Neutrophil (primary cell): ENCODE data around the gene DOHH.

ENCODE experiments used
- H3K27ac ChIP-seq: fragments of 200-600 bp; sonication (generic); 2 replicates; pipeline ENCODE4 v1.5.1; 2016; ENCODE audit warnings: mild to moderate bottlenecking, moderate library complexity
- H3K27me3 ChIP-seq: fragments of 200-600 bp; sonication (generic); 2 replicates; pipeline ENCODE4 v1.6.0; 2016; ENCODE audit warnings: mild to moderate bottlenecking
- H3K36me3 ChIP-seq: fragments of 200-600 bp; sonication (generic); 2 replicates; pipeline ENCODE4 v1.5.1; 2017
- H3K4me1 ChIP-seq, 2 experiments: fragments of 200-600 bp in 1 of 2; sonication (generic) in 1 of 2; 1 replicate in 1 of 2; 2 replicates in 1 of 2; pipeline versions ENCODE4 v1.5.1 to v1.6.1; 2013 to 2016; ENCODE audit warnings: low read depth in 1 of 2, low read length in 1 of 2, mild to moderate bottlenecking in 1 of 2, moderate library complexity in 1 of 2; ENCODE audit not compliant: control insufficient read depth in 1 of 2, insufficient read depth in 1 of 2
- H3K4me3 ChIP-seq, 2 experiments: fragments of 200-600 bp in 1 of 2; sonication (generic) in 1 of 2; 1 replicate in 1 of 2; 2 replicates in 1 of 2; pipeline ENCODE4 v1.5.1; 2013 to 2016; ENCODE audit warnings: low read depth in 1 of 2, low read length in 1 of 2, mild to moderate bottlenecking in 1 of 2, moderate library complexity in 1 of 2
- H3K9me3 ChIP-seq: fragments of 200-600 bp; sonication (generic); 2 replicates; pipeline ENCODE4 v1.5.1; 2016
- CTCF ChIP-seq: fragments of 200-600 bp; sonication (generic); IDR thresholded peaks from 2 replicates; pipeline ENCODE4 v1.5.1; 2016; ENCODE audit warnings: antibody characterized with exemption

Gene DOHH

GRCh38 chr19:3524078-3524842, 23.8 kb upstream of the DOHH start:
- H3K9me3 ChIP-seq, result no peaks in the 10 kb centered on the region
- H3K4me3 ChIP-seq, result no peak overlapping the region
- H3K4me1 ChIP-seq, result no peaks in the 10 kb centered on the region
- no peak for TF ChIP-seq CTCF
- H3K27ac ChIP-seq, result no peak overlapping the region
- no peaks in the 10 kb centered on the region for H3K27me3 ChIP-seq
- peaks cover 84% of the 10 kb centered on the region for H3K36me3 ChIP-seq

DNA sequence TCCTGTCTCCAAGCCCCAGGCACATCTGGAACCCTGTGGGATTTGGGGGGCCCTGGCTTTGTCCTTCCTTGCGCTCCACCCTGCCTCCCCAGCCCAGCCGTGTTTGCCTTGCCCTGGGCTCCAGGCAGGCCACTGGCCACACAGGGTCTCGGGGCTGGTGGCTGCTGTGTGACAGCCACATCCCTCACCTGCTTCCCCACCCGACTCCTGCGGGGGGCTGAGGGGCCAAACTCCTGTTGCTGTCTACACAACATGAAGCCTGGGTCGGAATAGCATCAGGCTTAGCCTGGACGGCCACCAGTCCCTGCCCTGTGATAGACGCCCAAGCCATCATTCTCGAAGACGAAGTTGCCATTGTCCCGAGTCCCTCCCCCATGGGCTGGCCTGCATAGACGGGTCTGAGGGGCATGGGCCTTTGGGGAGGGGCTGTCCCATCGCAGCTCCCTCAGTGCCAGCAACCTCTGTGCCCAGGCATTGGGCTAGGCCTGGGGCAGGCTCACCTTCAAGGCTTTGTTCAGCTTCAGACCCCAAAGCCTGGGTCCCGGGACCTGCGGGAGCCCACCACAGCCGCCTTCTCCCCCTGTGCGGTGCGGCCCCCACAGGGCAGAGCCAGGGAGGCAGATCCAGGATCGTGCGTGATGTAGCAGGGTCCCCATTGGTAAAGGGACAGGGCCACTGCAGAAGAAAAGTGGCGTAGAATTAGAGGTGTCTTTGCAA, 23.0 kb upstream of the DOHH start:
- no peak overlapping the region for H3K27ac ChIP-seq
- H3K9me3 ChIP-seq, result no peaks in the 10 kb centered on the region
- TF ChIP-seq CTCF, result no peak
- no peaks in the 10 kb centered on the region for H3K4me1 ChIP-seq
- no peaks in the 10 kb centered on the region for H3K27me3 ChIP-seq
- no peak overlapping the region for H3K4me3 ChIP-seq
- peaks cover 92% of the 10 kb centered on the region for H3K36me3 ChIP-seq

GRCh38 chr19:3522421-3523360, 22.2 kb upstream of the DOHH start:
- Histone ChIP-seq H3K4me3 (no peak overlapping the region), H3K36me3 (peaks cover 86% of the 10 kb centered on the region), H3K27ac (no peak overlapping the region), H3K4me1 (no peaks in the 10 kb centered on the region), H3K27me3 (no peaks in the 10 kb centered on the region), H3K9me3 (no peaks in the 10 kb centered on the region)
- no peak for TF ChIP-seq CTCF

DNA sequence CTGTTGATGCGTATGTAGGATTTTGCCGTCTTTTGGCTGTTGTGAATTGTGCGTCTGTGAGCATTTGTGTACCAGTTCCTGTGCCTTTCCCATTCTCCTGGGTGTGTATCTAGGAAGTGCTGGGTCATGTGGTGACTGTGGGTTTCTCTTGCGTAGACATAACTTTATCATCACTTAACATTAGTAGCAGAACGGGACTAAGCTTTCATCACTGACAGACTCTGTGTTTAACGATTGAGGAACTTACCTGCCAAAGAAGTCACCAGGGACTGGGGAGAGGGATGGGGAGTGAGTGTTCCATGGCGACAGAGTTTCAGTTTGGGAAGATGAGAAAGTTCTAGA, 20.6 kb upstream of the DOHH start:
- Histone ChIP-seq H3K9me3 (no peaks in the 10 kb centered on the region), H3K4me3 (no peak overlapping the region), H3K36me3 (peaks cover 76% of the 10 kb centered on the region), H3K27ac (peak overlapping the region; percentile 0), H3K27me3 (no peaks in the 10 kb centered on the region), H3K4me1 (no peaks in the 10 kb centered on the region)
- no peak for TF ChIP-seq CTCF
